GM18498 (cell line): ENCODE measurements around the gene SLC6A18.
"Not testable (repeated sequence)": the region's sequence is repeated elsewhere in the genome, so short reads cannot be mapped to it uniquely, and the experiment has no call there.

Experiments
- ATAC-seq: cut with Tn5 transposase; IDR thresholded peaks from one replicate; pipeline ENCODE4 v1.9.1; 2021; ENCODE audit warnings: mild to moderate bottlenecking, moderate library complexity; ENCODE audit not compliant: unreplicated experiment

Gene SLC6A18

DNA sequence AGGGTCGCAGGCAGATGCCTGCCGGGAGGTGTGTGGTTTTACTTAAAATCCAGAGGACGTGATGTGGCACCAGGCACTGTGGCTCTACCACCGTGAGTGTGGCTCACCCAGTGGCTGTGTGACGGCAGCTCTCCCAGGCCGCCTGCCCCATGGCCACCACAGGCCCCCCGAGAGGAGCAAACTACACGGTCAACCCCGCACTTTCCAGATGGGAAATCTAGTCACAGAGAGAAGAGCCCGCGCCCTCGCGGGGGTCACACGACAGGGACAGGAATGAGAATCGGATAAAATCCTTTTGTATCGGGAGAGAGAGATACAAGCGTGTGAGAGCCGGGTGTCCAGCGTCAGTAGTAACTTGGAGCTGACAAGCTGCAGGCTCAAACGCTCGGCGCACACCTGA, 45.2 kb downstream of the SLC6A18 start:
- ATAC-seq, result no peak

DNA sequence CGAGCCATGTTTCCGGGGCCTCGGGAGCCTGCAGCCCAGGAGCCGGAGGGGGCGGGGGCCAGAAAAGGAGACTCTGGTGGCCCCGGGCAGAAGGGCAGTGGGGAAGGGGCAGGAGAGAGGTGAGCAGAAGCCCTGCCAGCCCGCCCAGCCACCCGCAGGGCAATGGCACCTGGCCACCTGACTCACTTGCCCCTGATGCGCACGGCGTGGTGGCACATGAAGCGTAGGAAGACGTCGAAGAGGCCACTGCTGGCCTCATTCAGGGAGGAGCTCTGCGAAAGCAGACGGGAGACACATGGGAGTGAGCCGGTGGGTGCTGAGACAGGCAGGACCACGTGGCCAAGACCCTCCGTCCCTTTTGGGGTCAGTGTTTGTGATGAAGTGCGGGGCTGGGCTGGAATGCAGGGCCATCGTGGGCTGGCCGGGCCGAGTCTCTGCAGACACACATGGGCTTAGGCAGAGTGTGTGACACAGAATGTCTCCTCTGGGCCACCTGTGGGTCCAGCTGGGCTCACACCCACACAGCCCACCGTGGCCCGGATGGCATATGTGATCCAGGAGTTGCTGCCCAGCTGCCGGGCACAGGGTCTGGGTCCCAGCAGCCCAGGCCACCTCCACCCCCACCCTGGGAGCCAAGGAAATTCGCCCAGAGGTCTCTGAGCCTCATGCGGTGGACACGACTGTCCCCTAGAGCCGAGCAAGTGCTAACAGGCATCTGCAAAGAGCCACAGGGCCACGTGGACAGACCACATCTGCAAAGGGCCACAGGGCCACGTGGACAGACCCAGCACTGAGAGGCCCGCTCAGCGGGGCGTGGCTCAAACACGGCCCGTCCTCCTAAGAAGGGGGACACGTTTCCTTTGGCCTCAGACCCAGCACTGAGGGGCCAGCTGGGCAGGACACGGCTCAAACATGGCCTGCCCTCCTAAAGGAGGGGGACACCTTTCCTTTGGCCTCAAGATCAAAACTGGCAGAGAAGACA, 46.0 kb downstream of the SLC6A18 start:
- ATAC-seq, result no peak

DNA sequence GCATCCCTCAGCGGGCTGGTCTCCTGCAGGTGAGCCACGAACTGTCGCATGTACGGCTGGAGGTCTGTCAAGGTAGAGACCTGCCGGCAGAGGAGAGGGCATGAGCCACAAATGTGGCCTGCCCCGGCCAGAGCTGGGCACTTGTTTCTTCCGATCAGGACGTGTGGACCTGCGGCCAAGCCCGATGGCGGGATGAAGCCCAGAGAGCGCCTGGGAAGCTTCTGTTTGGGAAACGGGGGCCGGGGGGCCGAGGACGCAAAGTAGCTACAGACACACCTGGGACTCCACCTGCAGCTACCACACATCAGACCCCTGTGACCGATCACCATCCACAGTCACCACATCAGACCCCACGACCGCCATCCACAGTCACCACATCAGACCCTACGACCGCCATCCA, 47.0 kb downstream of the SLC6A18 start:
- no peak for ATAC-seq

DNA sequence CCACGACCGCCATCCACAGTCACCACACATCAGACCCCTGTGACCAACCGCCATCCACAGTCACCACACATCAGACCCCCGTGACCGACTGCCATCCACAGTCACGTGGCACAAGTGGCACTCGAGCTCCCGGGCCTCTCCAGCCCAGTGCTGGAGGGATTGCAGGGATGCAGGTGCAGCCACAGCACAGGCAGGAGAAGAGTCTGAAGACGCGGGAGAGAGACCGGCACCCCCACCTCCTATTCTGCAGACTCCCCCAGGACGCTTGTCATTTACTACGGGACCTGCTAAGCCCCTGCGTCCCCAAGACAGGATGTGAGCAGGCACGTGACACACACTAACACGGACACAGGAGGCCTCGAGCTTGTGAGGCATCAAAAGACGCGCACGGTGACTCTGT, 48.6 kb downstream of the SLC6A18 start:
- ATAC-seq, result no peak

DNA sequence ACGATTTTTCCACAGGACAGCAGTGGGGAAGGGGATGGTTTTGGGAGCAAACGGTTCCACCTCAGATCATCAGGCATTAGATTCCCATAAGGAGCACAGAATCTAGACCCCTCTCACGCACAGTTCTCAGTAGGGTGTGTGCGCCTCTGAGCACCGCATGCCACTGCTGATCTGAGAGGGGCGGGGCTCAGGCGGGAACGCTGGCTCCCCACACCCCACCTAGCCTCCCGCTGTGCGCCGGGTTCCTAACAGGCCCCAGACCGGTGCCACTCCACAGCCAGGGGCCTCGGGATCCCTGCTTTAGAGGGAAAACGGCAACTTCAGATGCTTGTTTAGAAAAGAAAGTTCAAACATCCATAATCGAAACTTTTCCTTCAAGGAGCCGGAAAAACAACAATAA, 49.3 kb downstream of the SLC6A18 start:
- no peak for ATAC-seq

DNA sequence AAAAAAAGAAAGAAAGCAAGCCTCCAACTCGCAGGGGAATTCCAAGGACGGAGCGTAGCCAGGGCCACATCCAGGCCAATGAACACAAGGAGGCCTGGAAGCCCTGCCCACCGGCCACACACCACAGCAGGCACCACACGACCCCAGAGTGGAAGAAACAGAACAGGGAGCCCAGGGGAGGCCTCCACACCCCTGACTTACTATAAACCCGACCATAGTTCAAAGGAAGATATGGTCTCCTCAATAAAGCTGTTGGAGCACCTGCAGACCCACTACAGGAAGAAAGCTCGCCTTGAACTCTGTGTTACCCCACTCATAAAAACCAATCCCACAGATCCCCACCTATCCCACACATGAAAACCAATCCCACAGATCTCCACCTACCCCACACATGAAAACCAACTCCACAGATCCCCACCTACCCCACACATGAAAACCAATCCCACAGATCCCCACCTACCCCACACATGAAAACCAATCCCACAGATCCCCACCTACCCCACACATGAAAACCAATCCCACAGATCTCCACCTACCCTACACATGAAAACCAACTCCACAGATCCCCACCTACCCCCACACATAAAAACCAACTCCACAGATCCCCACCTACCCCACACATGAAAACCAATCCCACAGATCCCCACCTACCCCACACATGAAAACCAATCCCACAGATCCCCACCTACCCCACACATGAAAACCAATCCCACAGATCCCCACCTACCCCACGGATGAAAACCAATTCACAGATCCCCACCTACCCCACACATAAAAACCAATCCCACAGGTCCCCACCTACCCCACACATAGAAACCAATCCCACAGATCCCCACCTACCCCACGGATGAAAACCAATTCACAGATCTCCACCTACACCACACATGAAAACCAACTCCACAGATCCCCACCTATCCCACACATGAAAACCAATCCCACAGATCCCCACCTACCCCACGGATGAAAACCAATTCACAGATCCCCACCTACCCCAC, 50.5 kb downstream of the SLC6A18 start:
- not testable (repeated sequence) for ATAC-seq

DNA sequence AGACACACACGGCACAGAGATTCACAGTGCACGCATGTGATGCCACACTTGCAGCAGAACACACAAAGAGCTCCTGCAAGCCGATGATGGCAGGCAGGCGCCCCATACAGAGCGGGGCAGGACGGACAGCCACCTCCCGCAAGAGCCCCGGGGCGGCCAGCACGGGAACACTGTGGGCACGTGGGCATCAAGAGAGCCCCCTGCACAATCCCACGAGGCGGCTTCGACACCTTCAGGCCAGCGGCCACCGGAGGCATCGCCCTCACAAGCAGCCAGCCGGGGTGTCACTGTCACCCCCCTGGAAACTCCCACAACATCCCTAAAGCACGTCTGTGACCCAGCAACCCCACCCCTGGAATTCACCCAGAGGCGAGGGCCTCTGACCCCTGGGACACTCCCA, 51.7 kb downstream of the SLC6A18 start:
- no peak for ATAC-seq

DNA sequence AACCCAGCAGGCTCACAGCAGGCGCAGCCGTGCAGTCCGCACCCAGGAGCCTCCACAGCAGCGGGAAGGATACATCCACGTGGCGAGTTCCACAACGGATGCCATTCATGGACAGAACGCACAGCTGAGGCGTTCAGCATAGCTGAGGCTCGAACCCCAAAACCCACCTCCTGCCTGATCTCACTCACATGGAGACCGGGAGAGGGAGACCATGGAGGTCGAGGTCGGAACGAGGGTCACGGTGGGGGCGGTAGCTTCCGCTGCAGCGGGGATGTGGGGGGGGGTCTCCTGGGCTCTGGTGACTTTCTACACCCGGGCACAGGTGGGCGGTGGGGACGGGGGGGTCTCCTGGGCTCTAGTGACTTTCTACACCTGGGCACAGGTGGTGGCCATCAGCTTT, 52.1 kb downstream of the SLC6A18 start:
- no peak for ATAC-seq

DNA sequence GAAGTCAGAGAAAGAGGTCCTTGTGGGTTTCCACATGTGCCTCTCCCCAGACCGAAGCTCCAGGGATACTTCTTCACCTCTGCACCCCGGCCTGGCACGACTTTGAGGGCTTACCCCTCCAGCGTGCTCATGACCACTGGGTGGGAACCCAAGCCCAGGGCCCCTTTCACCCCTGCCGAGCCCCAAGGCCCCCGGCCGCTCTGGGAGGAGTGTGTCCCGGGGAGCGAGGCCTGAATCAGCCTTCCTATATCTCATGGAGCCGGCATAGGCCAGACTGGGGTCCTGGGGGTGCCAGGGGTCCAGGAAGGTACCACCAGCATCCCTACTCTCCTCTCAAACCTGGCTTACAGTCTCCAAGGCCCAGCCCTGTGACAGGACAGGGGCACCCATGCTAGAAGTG, 52.6 kb downstream of the SLC6A18 start:
- no peak for ATAC-seq

DNA sequence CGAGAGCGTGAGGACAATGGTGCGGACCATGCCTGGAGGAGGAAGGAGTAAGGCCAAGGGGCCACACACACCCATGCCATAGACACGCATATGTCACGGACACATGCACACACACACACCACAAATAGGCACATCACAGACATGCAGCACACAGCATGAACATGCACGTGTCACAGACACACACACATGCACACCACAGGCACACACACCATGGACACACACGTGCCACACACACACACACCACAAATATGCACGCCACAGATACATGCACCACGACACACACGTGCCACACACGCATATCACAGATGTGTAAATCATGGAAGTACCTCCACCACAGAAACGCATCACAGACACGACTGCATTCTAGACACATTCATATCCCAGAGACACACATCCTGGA, 53.0 kb downstream of the SLC6A18 start:
- no peak for ATAC-seq

DNA sequence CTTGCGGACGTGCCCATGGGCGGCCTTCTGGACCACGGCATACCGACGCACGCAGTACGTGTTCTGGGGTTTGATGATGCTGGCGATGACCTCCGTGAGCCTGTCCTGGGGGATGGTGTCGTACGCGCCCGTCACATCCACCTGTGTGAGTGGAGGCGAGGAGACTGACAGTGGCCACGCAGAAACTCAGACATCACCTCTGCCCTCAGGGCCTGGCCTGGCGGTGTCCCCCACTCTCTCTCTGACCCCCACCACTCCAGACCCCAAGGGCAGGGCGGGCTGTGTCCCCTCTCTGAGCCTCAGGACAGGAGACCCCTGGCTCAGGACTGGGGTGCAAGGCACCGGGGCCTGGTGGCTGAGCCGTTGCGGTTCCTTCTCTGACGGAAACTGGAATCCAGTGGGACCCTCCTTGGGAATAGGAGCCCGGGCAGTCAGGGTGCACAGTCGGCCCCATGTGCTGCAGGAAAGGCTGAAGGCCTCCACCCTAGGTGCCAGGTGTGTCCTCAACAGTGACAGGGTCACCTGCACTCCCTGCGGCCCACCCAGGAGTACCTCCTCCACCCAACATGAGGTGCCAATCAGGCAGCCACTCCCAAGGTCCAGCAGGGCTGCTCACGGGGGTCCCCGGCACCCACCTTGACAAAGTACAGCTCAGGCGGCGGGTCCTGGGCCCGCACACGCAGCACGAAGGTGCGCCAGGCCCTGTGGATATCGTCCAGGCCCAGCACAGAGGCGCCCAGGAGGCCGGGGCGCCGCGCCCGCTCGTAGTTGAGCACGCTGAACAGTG, 53.7 kb downstream of the SLC6A18 start:
- ATAC-seq, result no peak

DNA sequence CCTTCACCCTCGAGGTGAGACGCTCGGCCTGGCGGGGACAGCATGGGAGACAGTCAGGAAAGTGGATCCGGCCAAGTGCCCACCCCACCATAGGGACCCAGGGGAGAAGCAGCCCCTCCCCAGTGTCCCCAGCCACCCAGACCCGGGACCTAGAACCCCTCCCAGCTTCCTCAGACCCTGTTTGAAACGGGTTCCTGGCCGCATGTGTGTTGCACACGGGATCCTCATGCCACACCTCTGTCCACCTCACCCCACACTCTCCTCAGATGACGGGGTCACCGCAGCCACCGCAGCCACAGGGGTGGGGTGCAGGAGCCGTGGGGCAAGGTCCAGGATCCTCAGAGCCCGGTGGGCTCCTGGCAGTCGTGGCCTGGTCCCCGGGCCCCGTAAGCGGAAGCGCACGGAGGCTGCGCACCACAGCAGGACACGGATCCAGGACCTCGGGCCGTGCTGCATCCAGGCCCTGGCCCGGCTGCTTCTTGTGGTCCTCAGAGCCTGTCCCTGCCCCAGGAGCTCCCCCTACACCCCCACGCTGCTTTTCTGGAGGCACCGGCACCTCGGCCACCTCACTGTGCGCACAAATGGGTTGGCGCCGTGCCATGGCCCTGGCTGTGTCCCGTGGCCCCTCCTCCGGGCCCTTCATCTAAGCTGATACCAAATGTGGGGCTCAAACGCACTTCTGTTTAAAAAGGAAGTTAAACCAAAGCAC, 54.4 kb downstream of the SLC6A18 start:
- no peak for ATAC-seq

DNA sequence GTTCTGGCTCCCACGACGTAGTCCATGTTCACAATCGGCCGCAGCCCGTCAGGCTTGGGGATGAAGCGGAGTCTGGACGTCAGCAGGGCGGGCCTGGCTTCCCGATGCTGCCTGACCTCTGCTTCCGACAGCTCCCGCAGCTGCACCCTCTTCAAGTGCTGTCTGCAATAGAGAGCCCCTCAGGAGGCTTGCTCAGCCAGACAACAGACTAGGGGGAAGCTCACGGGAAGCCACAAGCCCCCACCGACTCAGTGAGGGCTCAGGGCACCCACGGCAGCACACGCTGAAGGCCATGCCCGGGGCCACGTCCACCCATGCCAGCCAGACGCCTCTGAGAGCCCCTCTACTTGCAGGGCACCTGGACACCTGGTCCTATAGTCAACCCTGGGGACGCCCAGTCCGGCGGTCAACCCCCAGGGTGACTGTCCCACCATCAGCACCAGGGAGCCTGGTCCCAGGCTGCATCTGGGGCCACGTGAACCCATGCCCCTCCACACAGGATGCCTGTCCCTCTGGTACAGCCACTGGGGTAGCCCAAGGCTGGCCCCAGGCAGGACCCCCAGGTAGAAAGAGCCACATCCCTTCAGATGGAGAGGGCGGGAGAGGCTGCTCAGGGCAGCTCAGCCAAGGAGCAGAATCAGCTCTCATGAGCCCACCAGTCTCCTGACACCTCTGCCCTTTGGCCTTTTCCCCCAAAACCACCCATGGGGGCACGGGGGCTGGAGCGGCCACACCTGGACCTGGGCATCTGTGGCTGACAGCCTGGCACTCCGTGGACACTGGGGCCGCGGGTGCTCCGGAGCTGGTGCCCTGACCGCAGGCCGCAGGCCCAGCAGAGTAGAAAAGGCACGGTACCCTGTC, 55.2 kb downstream of the SLC6A18 start:
- ATAC-seq, result no peak

DNA sequence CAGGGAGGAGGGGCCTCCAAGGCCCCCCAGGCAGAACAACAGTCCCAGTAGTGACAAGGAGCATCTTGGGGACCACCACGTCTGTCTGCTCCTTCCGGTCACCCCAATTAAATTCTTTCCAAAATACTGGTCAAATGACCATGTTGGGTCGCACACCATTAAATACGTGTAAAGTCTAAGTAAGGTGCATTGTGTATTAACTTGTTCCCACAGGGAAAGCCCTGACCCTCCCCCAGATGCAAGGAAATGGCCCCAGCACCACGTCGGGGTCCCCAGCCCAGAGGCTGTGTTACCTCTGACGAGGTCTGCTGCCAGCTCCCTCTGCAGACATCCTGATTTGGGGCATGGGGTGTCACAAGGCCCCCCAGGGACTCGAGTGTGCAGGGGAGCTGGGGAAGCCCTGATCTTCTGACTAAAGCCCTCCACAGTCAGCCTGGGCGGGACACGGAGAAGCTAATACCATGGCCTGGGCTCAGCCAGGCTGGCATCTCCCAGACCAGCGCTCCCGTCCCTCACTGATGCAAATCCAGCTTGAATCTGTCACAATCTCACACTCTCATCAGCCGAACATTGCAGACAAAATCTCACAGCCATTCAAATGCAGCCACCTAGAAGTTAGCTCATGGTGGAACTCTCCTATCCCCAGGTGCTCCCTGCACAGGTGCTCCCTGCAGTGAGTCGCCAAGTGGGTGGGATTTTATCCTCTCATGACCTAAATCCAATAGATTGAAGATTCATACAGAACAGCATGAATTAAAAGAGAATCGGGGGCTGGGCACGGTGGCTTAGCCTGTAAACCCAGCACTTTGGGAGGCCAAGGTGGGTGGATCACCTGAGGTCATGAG, 56.1 kb downstream of the SLC6A18 start:
- ATAC-seq, result no peak

DNA sequence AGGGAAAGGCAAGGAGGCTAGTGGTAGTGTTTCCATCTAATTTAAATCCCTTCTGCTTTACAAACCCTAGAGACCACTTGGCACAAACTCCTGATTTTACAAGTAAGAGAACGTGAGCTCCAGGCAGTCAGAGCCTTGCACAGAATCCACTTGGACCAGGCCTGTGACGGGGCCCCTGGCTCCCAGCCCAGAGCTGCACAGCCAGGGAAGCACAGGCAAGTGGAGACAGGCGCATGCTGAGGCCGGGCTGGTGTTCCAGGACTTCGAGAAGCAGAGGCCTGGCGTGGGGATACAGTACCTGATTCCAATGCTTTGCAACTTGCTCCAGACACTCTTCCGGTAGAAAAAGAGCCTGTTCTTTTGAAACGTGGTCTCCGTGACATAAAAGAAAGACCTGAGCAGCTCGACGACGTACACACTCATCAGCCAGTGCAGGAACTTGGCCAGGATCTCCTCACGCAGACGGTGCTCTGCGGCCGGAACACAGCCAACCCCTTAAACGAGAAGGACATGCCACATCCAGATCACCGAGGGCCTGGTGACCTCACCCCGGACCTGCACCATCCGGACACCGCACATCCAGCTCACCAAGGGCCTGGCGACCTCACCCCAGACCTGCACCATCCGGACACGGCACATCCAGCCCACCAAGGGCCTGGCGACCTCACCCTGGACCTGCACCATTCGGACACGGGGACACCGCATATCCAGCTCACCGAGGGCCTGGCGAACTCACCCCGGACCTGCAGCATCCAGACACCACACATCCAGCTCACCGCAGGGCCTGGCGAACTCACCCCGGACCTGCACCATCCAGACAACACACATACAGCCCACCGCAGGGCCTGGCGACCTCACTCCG, 57.2 kb downstream of the SLC6A18 start:
- ATAC-seq, result no peak

DNA sequence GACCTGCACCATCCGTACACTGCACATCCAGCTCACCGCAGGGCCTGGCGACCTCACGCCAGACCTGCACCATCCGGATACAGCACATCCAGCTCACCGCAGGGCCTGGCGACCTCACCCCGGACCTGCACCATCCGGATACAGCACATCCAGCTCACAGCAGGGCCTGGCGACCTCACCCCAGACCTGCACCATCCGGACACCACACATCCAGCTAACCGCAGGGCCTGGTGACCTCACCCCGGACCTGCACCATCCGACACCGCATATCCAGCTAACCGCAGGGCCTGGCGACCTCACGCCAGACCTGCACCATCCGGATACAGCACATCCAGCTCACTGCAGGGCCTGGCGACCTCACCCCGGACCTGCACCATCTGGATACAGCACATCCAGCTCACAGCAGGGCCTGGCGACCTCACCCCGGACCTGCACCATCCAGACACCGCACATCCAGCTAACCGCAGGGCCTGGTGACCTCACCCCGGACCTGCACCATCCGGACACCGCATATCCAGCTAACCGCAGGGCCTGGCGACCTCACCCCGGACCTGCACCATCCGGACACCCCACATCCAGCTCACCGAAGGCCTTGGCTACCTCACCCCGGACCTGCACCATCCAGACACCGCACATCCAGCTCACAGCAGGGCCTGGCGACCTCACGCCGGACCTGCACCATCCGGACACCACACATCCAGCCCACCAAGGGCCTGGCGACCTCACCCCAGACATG, 58.0 kb downstream of the SLC6A18 start:
- not testable (repeated sequence) for ATAC-seq

DNA sequence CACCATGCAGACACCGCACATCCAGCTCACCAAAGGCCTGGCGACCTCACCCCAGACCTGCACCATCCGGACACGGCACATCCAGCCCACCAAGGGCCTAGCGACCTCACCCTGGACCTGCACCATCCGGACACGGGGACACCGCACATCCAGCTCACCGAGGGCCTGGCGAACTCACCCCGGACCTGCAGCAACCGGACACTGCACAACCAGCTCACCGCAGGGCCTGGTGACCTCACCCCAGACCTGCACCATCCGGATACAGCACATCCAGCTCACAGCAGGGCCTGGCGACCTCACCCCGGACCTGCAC, 58.5 kb downstream of the SLC6A18 start:
- not testable (repeated sequence) for ATAC-seq
